Measurements from ENCODE around the gene FHIT. TPM values are rescaled to one million over a fixed set of nuclear protein-coding genes. Genes with fewer than 3 reads are reported as not detected.

Gene FHIT
- total RNA-seq (10 to 100 TPM in 1 of 2 donors, 1 to 10 TPM in 1; 7.6 to 21.3 TPM), polyA plus RNA-seq (1 to 10 TPM; 2.6 to 9.7 TPM)
- long read RNA-seq, donor 1: 0 reads
- long read RNA-seq, donor 2: 0 reads
- long read RNA-seq, donor 3: 0 reads
- long read RNA-seq, donor 4: 0 reads
- long read RNA-seq, donor 5: 0 reads

- WGBS, 2 donors: 0 to 1% methylated on average over 41 of the region's 41 CpGs
- DNase-seq: peak; percentile 97 to 99 (median 97)
- Histone ChIP-seq H3K27ac (ENCODE audit: low read depth in 1 of 2, low read length in 1 of 2) (peak within 1 kb of the TSS; percentile 52 to 88), H3K9ac (ENCODE audit: insufficient read depth in 1 of 2, low read length in 2 of 2) (peak within 1 kb of the TSS; percentile 77 to 100), H3K4me3 (peak within 1 kb of the TSS; percentile 61), H3K4me1 (ENCODE audit: control insufficient read depth in 5 of 5, insufficient read depth in 5 of 5, low read length in 5 of 5) (peaks cover 0 to 14% (median 2%) of the 10 kb centered on the region in 5 donors), H3K36me3 (ENCODE audit: control insufficient read depth in 4 of 4, insufficient read depth in 4 of 4, low read length in 4 of 4) (no peaks in the 10 kb centered on the region), H3K27me3 (ENCODE audit: control insufficient read depth in 3 of 3, insufficient read depth in 3 of 3, low read length in 2 of 3) (no peaks in the 10 kb centered on the region), H3K9me3 (ENCODE audit: control insufficient read depth in 4 of 4, insufficient read depth in 3 of 4, low read length in 3 of 4) (no peaks in the 10 kb centered on the region)
- TF ChIP-seq, protein P1, sequence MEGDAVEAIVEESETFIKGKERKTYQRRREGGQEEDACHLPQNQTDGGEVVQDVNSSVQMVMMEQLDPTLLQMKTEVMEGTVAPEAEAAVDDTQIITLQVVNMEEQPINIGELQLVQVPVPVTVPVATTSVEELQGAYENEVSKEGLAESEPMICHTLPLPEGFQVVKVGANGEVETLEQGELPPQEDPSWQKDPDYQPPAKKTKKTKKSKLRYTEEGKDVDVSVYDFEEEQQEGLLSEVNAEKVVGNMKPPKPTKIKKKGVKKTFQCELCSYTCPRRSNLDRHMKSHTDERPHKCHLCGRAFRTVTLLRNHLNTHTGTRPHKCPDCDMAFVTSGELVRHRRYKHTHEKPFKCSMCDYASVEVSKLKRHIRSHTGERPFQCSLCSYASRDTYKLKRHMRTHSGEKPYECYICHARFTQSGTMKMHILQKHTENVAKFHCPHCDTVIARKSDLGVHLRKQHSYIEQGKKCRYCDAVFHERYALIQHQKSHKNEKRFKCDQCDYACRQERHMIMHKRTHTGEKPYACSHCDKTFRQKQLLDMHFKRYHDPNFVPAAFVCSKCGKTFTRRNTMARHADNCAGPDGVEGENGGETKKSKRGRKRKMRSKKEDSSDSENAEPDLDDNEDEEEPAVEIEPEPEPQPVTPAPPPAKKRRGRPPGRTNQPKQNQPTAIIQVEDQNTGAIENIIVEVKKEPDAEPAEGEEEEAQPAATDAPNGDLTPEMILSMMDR (IDR thresholded peaks at IDR 0.05; ENCODE audit: control extremely low read depth, extremely low read depth): no peak
- ATAC-seq (ENCODE audit: insufficient read depth, low FRiP score): peak; percentile 99
Observed at GRCh38 chr3:61251174-61251972, at the start of gene FHIT. FHIT (minus strand) TSS chr3:61251452.

GRCh38 chr3:61300786-61301185, 49.5 kb upstream of the FHIT start:
- DNase-seq (peak in 1 of 3 donors; percentile 33), ATAC-seq (ENCODE audit: insufficient read depth, low FRiP score) (no peak)
- H3K36me3 ChIP-seq (ENCODE audit: control insufficient read depth in 4 of 4, insufficient read depth in 4 of 4, low read length in 4 of 4): no peaks in the 10 kb centered on the region
- H3K27me3 ChIP-seq (ENCODE audit: control insufficient read depth in 3 of 3, insufficient read depth in 3 of 3, low read length in 2 of 3): no peaks in the 10 kb centered on the region
- 63 to 74% methylated on average over 2 of the region's 2 CpGs for WGBS, 2 donors
- H3K4me3 ChIP-seq: no peak overlapping the region
- H3K4me1 ChIP-seq (ENCODE audit: control insufficient read depth in 5 of 5, insufficient read depth in 5 of 5, low read length in 5 of 5): peaks cover 0 to 34% (median 0%) of the 10 kb centered on the region in 5 donors
- TF ChIP-seq, protein P1 (IDR thresholded peaks at IDR 0.05; ENCODE audit: control extremely low read depth, extremely low read depth): no peak
- H3K9ac ChIP-seq (ENCODE audit: insufficient read depth in 1 of 2, low read length in 2 of 2): no peak overlapping the region
- no peak overlapping the region for H3K27ac ChIP-seq (ENCODE audit: low read depth in 1 of 2, low read length in 1 of 2)
- H3K9me3 ChIP-seq (ENCODE audit: control insufficient read depth in 4 of 4, insufficient read depth in 3 of 4, low read length in 3 of 4): no peaks in the 10 kb centered on the region

DNA sequence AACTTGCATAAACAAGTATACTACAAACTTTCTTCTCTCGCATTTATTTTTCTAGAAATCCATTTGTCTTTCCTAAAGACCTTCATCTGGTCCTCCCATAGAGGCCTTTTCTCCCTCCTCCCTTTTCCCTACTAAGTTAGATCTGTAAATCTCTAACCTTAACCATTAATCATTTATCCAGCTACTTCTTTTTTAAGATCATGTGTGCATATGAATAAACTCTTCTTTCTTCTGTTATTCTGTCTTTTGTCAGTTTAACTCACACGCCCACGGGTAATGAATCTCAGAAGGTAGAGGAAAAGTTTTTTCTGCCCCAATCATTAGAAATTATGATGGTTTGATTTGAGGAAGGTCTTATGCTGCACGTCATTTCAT, 48.7 kb upstream of the FHIT start:
- H3K4me1 ChIP-seq (ENCODE audit: control insufficient read depth in 5 of 5, insufficient read depth in 5 of 5, low read length in 5 of 5): peaks cover 0 to 39% (median 0%) of the 10 kb centered on the region in 5 donors
- WGBS, 2 donors: 92 to 97% methylated on average over 4 of the region's 4 CpGs
- no peak overlapping the region for H3K4me3 ChIP-seq
- DNase-seq (no peak), ATAC-seq (ENCODE audit: insufficient read depth, low FRiP score) (no peak)
- H3K9ac ChIP-seq (ENCODE audit: insufficient read depth in 1 of 2, low read length in 2 of 2): no peak overlapping the region
- no peaks in the 10 kb centered on the region for H3K9me3 ChIP-seq (ENCODE audit: control insufficient read depth in 4 of 4, insufficient read depth in 3 of 4, low read length in 3 of 4)
- H3K27me3 ChIP-seq (ENCODE audit: control insufficient read depth in 3 of 3, insufficient read depth in 3 of 3, low read length in 2 of 3): no peaks in the 10 kb centered on the region
- no peak overlapping the region for H3K27ac ChIP-seq (ENCODE audit: low read depth in 1 of 2, low read length in 1 of 2)
- TF ChIP-seq, protein P1 (IDR thresholded peaks at IDR 0.05; ENCODE audit: control extremely low read depth, extremely low read depth): no peak
- no peaks in the 10 kb centered on the region for H3K36me3 ChIP-seq (ENCODE audit: control insufficient read depth in 4 of 4, insufficient read depth in 4 of 4, low read length in 4 of 4)

Data from lung (tissue), 16 donors.